K562 (cell line): Measurements from ENCODE around the gene SH3TC1. TPM values are rescaled to one million over a fixed set of nuclear protein-coding genes. Genes with fewer than 3 reads are reported as not detected.

Experiments
- ATAC-seq: fragments of 200-7000 bp; cut with Tn5 transposase; 3 replicates; pipeline ENCODE4 v1.9.1; 2020; ENCODE audit warnings: moderate library complexity
- BruUV-seq: library from RNA; stranded (reverse); fragments of 400-500 nt; replicated peaks from 2 replicates; lab custom pipeline; 2021; lab: Mats Ljungman, UMichigan
- CTCF ChIA-PET: fragments of 300-600 bp; formaldehyde crosslinking; extraction: SDS; loops from one replicate; lab custom pipeline; 2021; ENCODE audit warnings: low intra/inter-chr PET ratio; lab: Yijun Ruan, JAX
- POLR2A ChIA-PET: fragments of 300-600, 350-650 bp; sonication (Branson Sonifier 250); formaldehyde crosslinking; extraction: SDS; loops from one replicate; lab custom pipeline; 2021; ENCODE audit warnings: antibody characterized with exemption, inconsistent platforms; lab: Yijun Ruan, JAX
- DNase-seq, 4 experiments: peaks; one replicate each; pipeline versions ENCODE4 v3.0.0 to v3.0.0-alpha.2; 2011 to 2018; ENCODE audit warnings: low spot score in 3 of 4, mixed read lengths in 3 of 4; ENCODE audit errors: extremely low read depth in 1 of 4
- FAIRE-seq: peaks from 2 replicates; lab custom pipeline; 2011; peaks lifted over from hg19 to GRCh38; lab: Jason Lieb, UNC
- H2AFZ ChIP-seq: 2 replicates; pipeline ENCODE4 v1.6.0; 2011; ENCODE audit warnings: low read depth, low read length, control low read depth, inconsistent platforms
- H3K27ac ChIP-seq: fragments of 200-600 bp; 3 replicates; pipeline ENCODE4 v1.8.0; 2011; ENCODE audit warnings: low read depth, mild to moderate bottlenecking, control low read depth, inconsistent platforms, low read length, moderate library complexity, mixed read lengths; ENCODE audit errors: extremely low read depth
- H3K27me3 ChIP-seq, 2 experiments: fragments of 300-600 bp in 1 of 2; 2 replicates in 1 of 2; 3 replicates in 1 of 2; pipeline versions ENCODE4 v1.6.0 to v1.8.0; 2011; ENCODE audit warnings: inconsistent platforms in 2 of 2, low read length in 2 of 2, mild to moderate bottlenecking in 1 of 2, mixed read lengths in 1 of 2, moderate library complexity in 1 of 2; ENCODE audit not compliant: control insufficient read depth in 2 of 2, insufficient read depth in 2 of 2
- H3K36me3 ChIP-seq: fragments of 300-600 bp; 3 replicates; pipeline ENCODE4 v1.8.0; 2011; ENCODE audit warnings: mild to moderate bottlenecking, low read length, inconsistent platforms; ENCODE audit not compliant: control insufficient read depth, insufficient read depth
- H3K4me1 ChIP-seq, 2 experiments: fragments of 200-600 bp in 1 of 2; replicated peaks in 1 of 2; 2 replicates in 1 of 2; 3 replicates in 1 of 2; pipeline versions ENCODE4 v1.5.1 to v1.8.0; 2011; ENCODE audit warnings: inconsistent platforms in 2 of 2, low read length in 2 of 2, mild to moderate bottlenecking in 1 of 2, mixed read lengths in 1 of 2, moderate library complexity in 1 of 2; ENCODE audit not compliant: control insufficient read depth in 2 of 2, insufficient read depth in 2 of 2
- H3K4me2 ChIP-seq: 2 replicates; pipeline ENCODE4 v1.6.1; 2011; ENCODE audit warnings: low read length, control low read depth, inconsistent platforms, mixed read lengths; ENCODE audit not compliant: insufficient read depth
- H3K4me3 ChIP-seq: fragments of 200-600 bp; sonication (generic), shearing (Covaris generic); 2 replicates; pipeline ENCODE4 v1.5.1; 2016; ENCODE audit warnings: control low read depth, inconsistent platforms
- H3K79me2 ChIP-seq: fragments of 200-600 bp; 3 replicates; pipeline ENCODE4 v1.8.0; 2011; ENCODE audit warnings: low read length, inconsistent platforms; ENCODE audit not compliant: control insufficient read depth, insufficient read depth
- H3K9ac ChIP-seq, 2 experiments: 2 replicates each; pipeline versions ENCODE4 v1.6.0 to v1.6.1; 2011; ENCODE audit warnings: low read depth in 2 of 2, low read length in 2 of 2, control low read depth in 1 of 2, inconsistent platforms in 1 of 2, mild to moderate bottlenecking in 1 of 2, mixed read lengths in 1 of 2; ENCODE audit not compliant: insufficient read depth in 1 of 2
- H3K9me1 ChIP-seq: one replicate; pipeline ENCODE4 v1.6.0; 2011; ENCODE audit warnings: inconsistent platforms, mild to moderate bottlenecking, low read length, moderate library complexity; ENCODE audit not compliant: control insufficient read depth, insufficient read depth
- H3K9me3 ChIP-seq: replicated peaks from 2 replicates; pipeline ENCODE4 v1.5.1; 2011; ENCODE audit warnings: low read depth, low read length, inconsistent platforms; ENCODE audit not compliant: control insufficient read depth, insufficient read depth
- H4K20me1 ChIP-seq: replicated peaks from 2 replicates; pipeline ENCODE4 v1.6.1; 2011; ENCODE audit warnings: low read length, inconsistent platforms, mixed read lengths; ENCODE audit not compliant: control insufficient read depth, insufficient read depth
- CXXC5 ChIP-seq: fragments of 250-450 bp; sonication (Bioruptor Pico); IDR thresholded peaks from 2 replicates; pipeline ENCODE4 v1.8.0; 2022; ENCODE audit warnings: inconsistent platforms, mild to moderate bottlenecking, moderate library complexity
- E2F3 ChIP-seq: fragments of 250-450 bp; sonication (Bioruptor Pico); IDR thresholded peaks from 2 replicates; pipeline ENCODE4 v1.4.0; 2020; ENCODE audit warnings: mild to moderate bottlenecking
- MAFK ChIP-seq: IDR thresholded peaks from 2 replicates; pipeline ENCODE4 v1.6.1; 2011; ENCODE audit warnings: low read length, improper control_type of control experiment
- WGBS: fragments of 100-300 bp; shearing (Covaris generic); methylation state at CpG from one replicate; pipeline ENCODE4 v1.1.6; 2016; ENCODE audit warnings: low coverage, mixed read lengths; ENCODE audit not compliant: insufficient coverage; ENCODE audit errors: missing lambda C conversion rate; 5-methylcytosine and 5-hydroxymethylcytosine counted together
- in situ Hi-C: fragments of 300-500 bp; cut with MboI; formaldehyde crosslinking; loops from 4 replicates; pipeline ENCODE4 v1.15.0; 2018; ENCODE audit warnings: inconsistent platforms, mixed read lengths
- intact Hi-C: fragments of 100-400 bp; cut with micrococcal nuclease; formaldehyde crosslinking; loops from 2 replicates; pipeline ENCODE4 v1.14.2; 2022
- polyA plus RNA-seq, 8 experiments: library from polyadenylated mRNA; depleted of rRNA in 4 of 8; stranded (reverse) in 5 of 8; unstranded in 3 of 8; fragments of >200 nt; fragmentation: Nextera tagmentation in 2 of 8; fragmentation: Illumina TruSeq in 1 of 8; extraction: Ambion mirVana in 2 of 8; extraction: Trizol in 1 of 8; gene quantifications; 2 replicates each; pipeline versions ENCODE4 v1.2.1 to v1.2.3, GENCODE V29; 2011 to 2014; ENCODE audit warnings: inconsistent platforms in 1 of 8, missing spikeins in 1 of 8
- total RNA-seq, 7 experiments: library from RNA; depleted of rRNA in 6 of 7; stranded (reverse); fragments of >200 nt in 6 of 7; fragmentation: Illumina TruSeq in 2 of 7; extraction: Trizol in 2 of 7; gene quantifications; 2 replicates each; pipeline versions ENCODE4 v1.2.1 to v1.2.3, GENCODE V29; 2011 to 2021; ENCODE audit warnings: low replicate concordance in 1 of 7
- TF ChIP-seq, protein P1 (sequence below), 2 experiments: fragments of 450-650 bp; conservative IDR thresholded peaks; 2 replicates each; pipeline ENCODE4 v1.6.1; 2017; ENCODE audit warnings: mild to moderate bottlenecking in 2 of 2, moderate library complexity in 2 of 2
- TF ChIP-seq, protein P2 (sequence below): IDR thresholded peaks from 2 replicates; pipeline ENCODE4 v1.6.1; 2016; ENCODE audit warnings: missing genetic modification characterization, missing compliant biosample characterization

Gene SH3TC1
- total and polyA plus RNA-seq, 9 of the 15 experiments (the other 6 are each of a cell fraction or from before 2014, with no cell fraction given) = 0.04 to 2.1 (median 0.48) TPM; not detected in 1

GRCh38 chr4:8195431-8195830 is 3.7 kb upstream of the SH3TC1 start:
- in situ Hi-C loops (no loop called here), intact Hi-C loops (no loop called here)
- no peaks in the 10 kb centered on the region; the same call in 1 of the 2 replicates for H4K20me1 ChIP-seq
- H3K27ac ChIP-seq = no peak overlapping the region
- no peaks in the 10 kb centered on the region for H3K36me3 ChIP-seq
- no peaks in the 10 kb centered on the region for H3K79me2 ChIP-seq
- no peak overlapping the region for H3K4me2 ChIP-seq
- no TSS peak for BruUV-seq
- H3K4me1 ChIP-seq = peaks cover 15 to 23% of the 10 kb centered on the region in 2 experiments; a peak in 4 of 5 replicates
- H3K9ac ChIP-seq = no peak overlapping the region
- ChIA-PET POLR2A (interaction anchor here (1.9 kb wide), 1 partner anchor 19 kb away, joined by 6 read pairs; no protein-coding TSS in a partner anchor), CTCF (no interaction called here)
- WGBS = 1% methylated on average over 7 of the region's 7 CpGs
- H3K9me3 ChIP-seq = no peaks in the 10 kb centered on the region
- peaks cover 0 to 52% of the 10 kb centered on the region in 2 experiments; a peak in 2 of 5 replicates for H3K27me3 ChIP-seq
- FAIRE-seq (no peak), ATAC-seq (no peak), DNase-seq (no peak)
- no peaks in the 10 kb centered on the region for H3K9me1 ChIP-seq
- H3K4me3 ChIP-seq = no peak overlapping the region
- no peak overlapping the region for H2AFZ ChIP-seq
- TF ChIP-seq, protein P1, sequence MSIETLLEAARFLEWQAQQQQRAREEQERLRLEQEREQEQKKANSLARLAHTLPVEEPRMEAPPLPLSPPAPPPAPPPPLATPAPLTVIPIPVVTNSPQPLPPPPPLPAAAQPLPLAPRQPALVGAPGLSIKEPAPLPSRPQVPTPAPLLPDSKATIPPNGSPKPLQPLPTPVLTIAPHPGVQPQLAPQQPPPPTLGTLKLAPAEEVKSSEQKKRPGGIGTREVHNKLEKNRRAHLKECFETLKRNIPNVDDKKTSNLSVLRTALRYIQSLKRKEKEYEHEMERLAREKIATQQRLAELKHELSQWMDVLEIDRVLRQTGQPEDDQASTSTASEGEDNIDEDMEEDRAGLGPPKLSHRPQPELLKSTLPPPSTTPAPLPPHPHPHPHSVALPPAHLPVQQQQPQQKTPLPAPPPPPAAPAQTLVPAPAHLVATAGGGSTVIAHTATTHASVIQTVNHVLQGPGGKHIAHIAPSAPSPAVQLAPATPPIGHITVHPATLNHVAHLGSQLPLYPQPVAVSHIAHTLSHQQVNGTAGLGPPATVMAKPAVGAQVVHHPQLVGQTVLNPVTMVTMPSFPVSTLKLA (conservative IDR thresholded peaks at IDR 0.05) = no peak
- TF ChIP-seq MAFK (no peak), CXXC5 (CRISPR knock-in tag) (no peak), E2F3 (CRISPR knock-in tag) (no peak)
- TF ChIP-seq, protein P2, sequence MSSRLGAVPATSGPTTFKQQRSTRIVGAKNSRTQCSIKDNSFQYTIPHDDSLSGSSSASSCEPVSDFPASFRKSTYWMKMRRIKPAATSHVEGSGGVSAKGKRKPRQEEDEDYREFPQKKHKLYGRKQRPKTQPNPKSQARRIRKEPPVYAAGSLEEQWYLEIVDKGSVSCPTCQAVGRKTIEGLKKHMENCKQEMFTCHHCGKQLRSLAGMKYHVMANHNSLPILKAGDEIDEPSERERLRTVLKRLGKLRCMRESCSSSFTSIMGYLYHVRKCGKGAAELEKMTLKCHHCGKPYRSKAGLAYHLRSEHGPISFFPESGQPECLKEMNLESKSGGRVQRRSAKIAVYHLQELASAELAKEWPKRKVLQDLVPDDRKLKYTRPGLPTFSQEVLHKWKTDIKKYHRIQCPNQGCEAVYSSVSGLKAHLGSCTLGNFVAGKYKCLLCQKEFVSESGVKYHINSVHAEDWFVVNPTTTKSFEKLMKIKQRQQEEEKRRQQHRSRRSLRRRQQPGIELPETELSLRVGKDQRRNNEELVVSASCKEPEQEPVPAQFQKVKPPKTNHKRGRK = no peak
